ENCODE results near the gene LTB. TPM values are rescaled to one million over a fixed set of nuclear protein-coding genes. Genes with fewer than 3 reads are reported as not detected.

The LTB gene
- total and polyA plus RNA-seq, 9 of the 15 experiments (the other 6 are each of a cell fraction or from before 2014, with no cell fraction given) = 0.07 to 0.51 TPM; not detected in 7

GRCh38 chr6:31559958-31560696, 22.1 kb downstream of the LTB start (continued):
- no peak for TF ChIP-seq MXI1 (IDR thresholded peaks at IDR 0.05; ENCODE audit: low read depth, low read length)
- 0 out of 2 replicates have a peak, but pooled peaks have one; percentile 52 for TF ChIP-seq ZNF175 (CRISPR knock-in tag; IDR thresholded peaks at IDR 0.05; ENCODE audit: low read depth)
- peak; percentile 73; the same call in 1 of the 2 replicates for TF ChIP-seq ETV5 (CRISPR knock-in tag; IDR thresholded peaks at IDR 0.05; ENCODE audit: low read depth)
- TF ChIP-seq POU5F1 (IDR thresholded peaks at IDR 0.05; ENCODE audit: borderline replicate concordance, low read depth, low read length, partially characterized antibody) = no peak
- TF ChIP-seq FOXO4 (CRISPR knock-in tag; IDR thresholded peaks at IDR 0.05) = no peak

- intact Hi-C loops (cut with micrococcal nuclease) (no loop called here), in situ Hi-C loops (cut with MboI) (no loop called here)
- Histone ChIP-seq H3K4me2 (ENCODE audit: insufficient read depth, low read length) (peak overlapping the region; percentile 17), H3K79me2 (ENCODE audit: control insufficient read depth, insufficient read depth, low read length) (no peaks in the 10 kb centered on the region), H2AFZ (ENCODE audit: low read depth, low read length) (no peak overlapping the region), H3K4me3 (no peak overlapping the region), H4K20me1 (replicated peaks; ENCODE audit: control insufficient read depth, insufficient read depth, low read length) (no peaks in the 10 kb centered on the region), H3K4me1 (replicated peaks in 1 of 2; ENCODE audit: control insufficient read depth in 2 of 2, insufficient read depth in 2 of 2, low read length in 2 of 2) (peaks cover 47 to 64% of the 10 kb centered on the region in 2 experiments), H3K9me1 (ENCODE audit: control insufficient read depth, insufficient read depth, low read length) (peaks cover 6% of the 10 kb centered on the region), H3K9me3 (replicated peaks; ENCODE audit: control insufficient read depth, insufficient read depth, low read depth, low read length) (no peaks in the 10 kb centered on the region), H3K9ac (ENCODE audit: insufficient read depth in 1 of 2, low read depth in 2 of 2, low read length in 2 of 2) (peak overlapping the region; percentile 6 to 77; a peak in 2 of 4 replicates), H3K27ac (ENCODE audit: extremely low read depth, low read depth, low read length) (peak overlapping the region; percentile 41), H3K27me3 (ENCODE audit: control insufficient read depth in 2 of 2, insufficient read depth in 2 of 2, low read length in 2 of 2) (no peaks in the 10 kb centered on the region), H3K36me3 (ENCODE audit: control insufficient read depth, insufficient read depth, low read length) (peaks cover 51% of the 10 kb centered on the region)
- POLR2A ChIA-PET = interaction anchor here (0.7 to 5.8 kb wide), 12 partner anchors 9 to 239 kb away, joined by 3 to 38 read pairs (median 4); partner anchors contain the start of genes ATP6V1G2, DDX39B, NFKBIL1 and PRRC2A
- CTCF ChIA-PET (ENCODE audit: low intra/inter-chr PET ratio) = interaction anchor here (0.5 kb wide), 1 partner anchor 22 kb away, joined by 3 read pairs; no protein-coding TSS in a partner anchor
- 20% methylated on average over 4 of the region's 4 CpGs for WGBS (ENCODE audit: insufficient coverage, low coverage, missing lambda C conversion rate)
- DNase-seq (ENCODE audit: extremely low read depth in 1 of 4, low spot score in 3 of 4) (no peak), FAIRE-seq (peak; percentile 77), ATAC-seq (peak; percentile 29)
- no TSS peak for BruUV-seq (replicated peaks)
- TF ChIP-seq E2F8 (IDR thresholded peaks at IDR 0.05; ENCODE audit: low read depth, partially characterized antibody) = peak; percentile 41
- TF ChIP-seq POU5F1 (IDR thresholded peaks at IDR 0.05; ENCODE audit: borderline replicate concordance, low read depth, low read length, partially characterized antibody) = no peak
- TF ChIP-seq RERE (CRISPR knock-in tag; IDR thresholded peaks at IDR 0.05; ENCODE audit: borderline replicate concordance) = 0 out of 2 replicates have a peak, but pooled peaks have one; percentile 48
- TF ChIP-seq NFIC (IDR thresholded peaks at IDR 0.05) = no peak
These were observed 22.6 kb downstream of the LTB start for GRCh38 chr6:31559606-31559957.

Data from K562 (cell line).